GM23338 (cell line): ENCODE measurements around the gene SLC26A5. TPM values are rescaled to one million over a fixed set of nuclear protein-coding genes. Genes with fewer than 3 reads are reported as not detected.

ENCODE experiments used
- ATAC-seq: fragments of 200-7000 bp; cut with Tn5 transposase; 3 replicates; pipeline ENCODE4 v1.9.1; 2020
- DNase-seq: peaks from one replicate; pipeline ENCODE4 v3.0.0-alpha.2; 2015; ENCODE audit warnings: low spot score
- H2AFZ ChIP-seq: fragments of 200-600 bp; sonication (generic); 2 replicates; pipeline ENCODE4 v1.8.0; 2016; ENCODE audit warnings: antibody characterized with exemption, mild to moderate bottlenecking, moderate library complexity
- H3F3A ChIP-seq: fragments of 200-600 bp; sonication (generic); replicated peaks from 2 replicates; pipeline ENCODE4 v1.8.0; 2017; ENCODE audit warnings: antibody characterized with exemption, mixed run types, low read depth
- H3K27ac ChIP-seq: fragments of 200-600 bp; sonication (generic); 2 replicates; pipeline ENCODE4 v1.6.1; 2016; ENCODE audit warnings: low read depth
- H3K27me3 ChIP-seq: fragments of 200-600 bp; sonication (generic); 2 replicates; pipeline ENCODE4 v1.8.0; 2016; ENCODE audit warnings: mild to moderate bottlenecking, mixed run types, moderate library complexity; ENCODE audit not compliant: insufficient read depth
- H3K36me3 ChIP-seq: fragments of 200-600 bp; sonication (generic); 2 replicates; pipeline ENCODE4 v1.8.0; 2016; ENCODE audit warnings: mild to moderate bottlenecking; ENCODE audit not compliant: insufficient read depth
- H3K4me1 ChIP-seq: fragments of 200-600 bp; sonication (generic); 2 replicates; pipeline ENCODE4 v1.8.0; 2016; ENCODE audit warnings: mild to moderate bottlenecking, moderate library complexity; ENCODE audit not compliant: insufficient read depth
- H3K4me2 ChIP-seq: fragments of 200-600 bp; sonication (generic); 2 replicates; pipeline ENCODE4 v1.7.1; 2017; ENCODE audit warnings: mixed run types
- H3K4me3 ChIP-seq: fragments of 200-600 bp; sonication (generic); 2 replicates; pipeline ENCODE4 v1.6.1; 2016; ENCODE audit warnings: mixed run types
- H3K79me2 ChIP-seq: fragments of 200-600 bp; sonication (generic); replicated peaks from 2 replicates; pipeline ENCODE4 v1.8.0; 2017; ENCODE audit warnings: mild to moderate bottlenecking; ENCODE audit not compliant: insufficient read depth
- H3K9me2 ChIP-seq: fragments of 200-600 bp; sonication (generic); 2 replicates; pipeline ENCODE4 v1.8.0; 2017; ENCODE audit not compliant: insufficient read depth
- H4K20me1 ChIP-seq: fragments of 200-600 bp; sonication (generic); replicated peaks from 2 replicates; pipeline ENCODE4 v1.8.0; 2017; ENCODE audit warnings: mild to moderate bottlenecking; ENCODE audit not compliant: insufficient read depth
- H3K27ac Mint-ChIP-seq: 2 replicates; pipeline ENCODE4 v1.8.0; 2020; ENCODE audit warnings: inconsistent platforms, mild to moderate bottlenecking, moderate library complexity, mixed read lengths
- H3K27me3 Mint-ChIP-seq: 3 replicates; pipeline ENCODE4 v1.8.0; 2022; ENCODE audit warnings: low read depth, mild to moderate bottlenecking, moderate library complexity, mixed read lengths, inconsistent platforms; ENCODE audit not compliant: insufficient read depth, poor library complexity
- H3K36me3 Mint-ChIP-seq: 3 replicates; pipeline ENCODE4 v1.8.0; 2021; ENCODE audit warnings: low read depth, mild to moderate bottlenecking, inconsistent platforms, moderate library complexity, mixed read lengths
- H3K4me1 Mint-ChIP-seq: 3 replicates; pipeline ENCODE4 v1.8.0; 2020; ENCODE audit warnings: mild to moderate bottlenecking, inconsistent platforms, mixed read lengths
- H3K4me3 Mint-ChIP-seq: 3 replicates; pipeline ENCODE4 v1.8.0; 2021; ENCODE audit warnings: moderate library complexity, mild to moderate bottlenecking, inconsistent platforms, mixed read lengths
- H3K9me3 Mint-ChIP-seq: 3 replicates; pipeline ENCODE4 v1.8.0; 2020; ENCODE audit warnings: moderate library complexity, mild to moderate bottlenecking, inconsistent platforms, mixed read lengths
- CREB1 ChIP-seq: fragments of 250-450 bp; sonication (Bioruptor Pico); IDR thresholded peaks from 2 replicates; pipeline ENCODE4 v1.5.0; 2020; ENCODE audit warnings: low read depth, mild to moderate bottlenecking, moderate library complexity
- EZH2 ChIP-seq: fragments of 200-600 bp; sonication (generic); IDR thresholded peaks from one replicate; pipeline ENCODE4 v1.8.0; 2017; ENCODE audit warnings: antibody characterized with exemption, mild to moderate bottlenecking, low read depth; ENCODE audit not compliant: unreplicated experiment
- EZH2phosphoT487 ChIP-seq: fragments of 200-600 bp; sonication (generic); IDR thresholded peaks from one replicate; pipeline ENCODE4 v1.8.1; 2018; ENCODE audit warnings: antibody characterized with exemption; ENCODE audit not compliant: unreplicated experiment
- NANOG ChIP-seq: IDR thresholded peaks from 2 replicates; pipeline ENCODE4 v1.6.1; 2016; ENCODE audit warnings: antibody characterized with exemption, borderline replicate concordance
- STAT1 ChIP-seq: IDR thresholded peaks from one replicate; pipeline ENCODE4 v1.6.1; 2016; ENCODE audit warnings: antibody characterized with exemption; ENCODE audit not compliant: unreplicated experiment
- ZNF114 ChIP-seq: fragments of 250-450 bp; sonication (Bioruptor Pico); IDR thresholded peaks from 2 replicates; pipeline ENCODE4 v1.5.0; 2020; ENCODE audit warnings: mild to moderate bottlenecking, moderate library complexity
- ZNF331 ChIP-seq: fragments of 250-450 bp; sonication (Bioruptor Pico); IDR thresholded peaks from 2 replicates; pipeline ENCODE4 v1.5.0; 2020; ENCODE audit warnings: low read depth, mild to moderate bottlenecking, moderate library complexity
- polyA plus RNA-seq: library from polyadenylated mRNA; unstranded; fragments of >200 nt; fragmentation: Nextera tagmentation; extraction: Ambion mirVana; gene quantifications from 2 replicates; pipeline ENCODE4 v1.2.1, GENCODE V29; 2016
- total RNA-seq: library from RNA; depleted of rRNA; stranded (reverse); fragments of >200 nt; shearing (Covaris generic); gene quantifications from 2 replicates; pipeline ENCODE4 v1.2.3, GENCODE V29; 2014
- TF ChIP-seq, protein P1 (sequence below): fragments of 250-450 bp; sonication (Bioruptor Pico); IDR thresholded peaks from 2 replicates; pipeline ENCODE4 v1.5.0; 2020; ENCODE audit warnings: mild to moderate bottlenecking, moderate library complexity
- TF ChIP-seq, protein P2 (sequence below): IDR thresholded peaks from one replicate; pipeline ENCODE4 v1.6.1; 2018; ENCODE audit warnings: antibody characterized with exemption; ENCODE audit not compliant: unreplicated experiment
- TF ChIP-seq, protein P3 (sequence below), 2 experiments: fragments of 200-600 bp in 1 of 2; sonication (generic) in 1 of 2; conservative IDR thresholded peaks; 2 replicates each; pipeline versions ENCODE4 v1.5.1 to v1.6.1; 2016 to 2017; ENCODE audit warnings: antibody characterized with exemption in 2 of 2, low read depth in 2 of 2, mild to moderate bottlenecking in 2 of 2, moderate library complexity in 1 of 2

SLC26A5 gene
- total and polyA plus RNA-seq, 2 experiments from 2014 or later = 0.49 to 1.0 TPM

DNA sequence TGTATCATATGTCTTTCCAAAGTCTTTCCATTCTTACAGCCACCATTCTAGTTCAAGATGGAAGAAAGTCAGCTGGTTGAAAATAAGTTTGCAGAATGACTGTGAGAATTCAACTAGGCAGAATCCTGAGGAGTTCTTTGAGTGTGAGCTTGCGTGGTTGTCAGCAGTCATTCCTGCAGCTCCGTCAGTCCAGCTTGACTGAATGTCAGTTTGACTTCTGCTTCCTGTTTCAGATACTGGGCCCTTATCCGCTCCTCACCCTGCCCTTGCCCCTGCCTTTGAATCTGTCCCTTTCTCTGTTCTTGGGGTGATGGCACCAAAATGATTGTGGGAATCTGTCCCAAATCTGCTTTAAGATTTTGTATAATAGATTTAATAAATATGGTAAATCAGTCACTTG is 27.8 kb downstream of the SLC26A5 start:
- Histone ChIP-seq H3K27ac (no peak overlapping the region), H3K9me2 (no peaks in the 10 kb centered on the region), H3K4me2 (no peak overlapping the region), H4K20me1 (no peaks in the 10 kb centered on the region), H3K79me2 (no peaks in the 10 kb centered on the region), H3K27me3 (no peaks in the 10 kb centered on the region), H2AFZ (no peak overlapping the region), H3F3A (no peaks in the 10 kb centered on the region), H3K4me3 (no peak overlapping the region), H3K4me1 (no peaks in the 10 kb centered on the region), H3K36me3 (no peaks in the 10 kb centered on the region)
- Mint-ChIP-seq H3K4me3 (no peak overlapping the region), H3K36me3 (no peaks in the 10 kb centered on the region), H3K9me3 (no peaks in the 10 kb centered on the region), H3K27me3 (peaks cover 2% of the 10 kb centered on the region), H3K4me1 (0 out of 3 replicates have a peak, but pooled peaks cover 6% of the 10 kb centered on the region), H3K27ac (no peak overlapping the region)
- DNase-seq (no peak), ATAC-seq (no peak)
- TF ChIP-seq CREB1 (no peak), EZH2phosphoT487 (no peak)

DNA sequence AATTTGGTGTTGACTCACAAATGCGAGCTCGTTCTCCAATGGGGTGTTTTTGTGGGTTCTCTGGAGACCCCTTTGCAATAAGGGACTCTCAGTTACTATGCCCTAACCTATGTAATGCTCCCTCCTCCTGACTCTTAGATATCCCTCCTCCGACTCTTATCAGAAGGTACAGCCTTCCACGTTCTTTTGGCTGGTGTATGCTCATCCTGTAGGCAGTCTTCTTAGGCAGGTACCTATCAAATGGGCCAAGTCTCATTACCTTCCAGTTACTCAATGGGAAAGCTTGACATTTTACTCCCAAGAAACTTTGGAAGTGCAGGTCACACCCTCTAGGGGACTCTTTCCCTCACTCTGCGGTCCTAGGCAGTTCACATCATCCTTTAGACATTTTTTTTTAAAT is 32.6 kb downstream of the SLC26A5 start:
- H3K27ac Mint-ChIP-seq = no peak overlapping the region
- Histone ChIP-seq H2AFZ (no peak overlapping the region), H3F3A (no peaks in the 10 kb centered on the region), H3K36me3 (no peaks in the 10 kb centered on the region), H3K4me3 (no peak overlapping the region), H3K27me3 (no peaks in the 10 kb centered on the region), H4K20me1 (no peaks in the 10 kb centered on the region), H3K79me2 (no peaks in the 10 kb centered on the region), H3K9me2 (no peaks in the 10 kb centered on the region), H3K4me1 (no peaks in the 10 kb centered on the region), H3K27ac (no peak overlapping the region), H3K4me2 (no peak overlapping the region)
- 0 out of 3 replicates have a peak, but pooled peaks cover 6% of the 10 kb centered on the region for H3K4me1 Mint-ChIP-seq
- no peaks in the 10 kb centered on the region for H3K9me3 Mint-ChIP-seq
- peaks cover 2% of the 10 kb centered on the region for H3K27me3 Mint-ChIP-seq
- H3K4me3 Mint-ChIP-seq = no peak overlapping the region
- no peak for DNase-seq
- TF ChIP-seq EZH2phosphoT487 (no peak), CREB1 (no peak), ZNF331 (no peak), NANOG (no peak), EZH2 (no peak), STAT1 (no peak), ZNF114 (CRISPR knock-in tag) (no peak)
- TF ChIP-seq, protein P1, sequence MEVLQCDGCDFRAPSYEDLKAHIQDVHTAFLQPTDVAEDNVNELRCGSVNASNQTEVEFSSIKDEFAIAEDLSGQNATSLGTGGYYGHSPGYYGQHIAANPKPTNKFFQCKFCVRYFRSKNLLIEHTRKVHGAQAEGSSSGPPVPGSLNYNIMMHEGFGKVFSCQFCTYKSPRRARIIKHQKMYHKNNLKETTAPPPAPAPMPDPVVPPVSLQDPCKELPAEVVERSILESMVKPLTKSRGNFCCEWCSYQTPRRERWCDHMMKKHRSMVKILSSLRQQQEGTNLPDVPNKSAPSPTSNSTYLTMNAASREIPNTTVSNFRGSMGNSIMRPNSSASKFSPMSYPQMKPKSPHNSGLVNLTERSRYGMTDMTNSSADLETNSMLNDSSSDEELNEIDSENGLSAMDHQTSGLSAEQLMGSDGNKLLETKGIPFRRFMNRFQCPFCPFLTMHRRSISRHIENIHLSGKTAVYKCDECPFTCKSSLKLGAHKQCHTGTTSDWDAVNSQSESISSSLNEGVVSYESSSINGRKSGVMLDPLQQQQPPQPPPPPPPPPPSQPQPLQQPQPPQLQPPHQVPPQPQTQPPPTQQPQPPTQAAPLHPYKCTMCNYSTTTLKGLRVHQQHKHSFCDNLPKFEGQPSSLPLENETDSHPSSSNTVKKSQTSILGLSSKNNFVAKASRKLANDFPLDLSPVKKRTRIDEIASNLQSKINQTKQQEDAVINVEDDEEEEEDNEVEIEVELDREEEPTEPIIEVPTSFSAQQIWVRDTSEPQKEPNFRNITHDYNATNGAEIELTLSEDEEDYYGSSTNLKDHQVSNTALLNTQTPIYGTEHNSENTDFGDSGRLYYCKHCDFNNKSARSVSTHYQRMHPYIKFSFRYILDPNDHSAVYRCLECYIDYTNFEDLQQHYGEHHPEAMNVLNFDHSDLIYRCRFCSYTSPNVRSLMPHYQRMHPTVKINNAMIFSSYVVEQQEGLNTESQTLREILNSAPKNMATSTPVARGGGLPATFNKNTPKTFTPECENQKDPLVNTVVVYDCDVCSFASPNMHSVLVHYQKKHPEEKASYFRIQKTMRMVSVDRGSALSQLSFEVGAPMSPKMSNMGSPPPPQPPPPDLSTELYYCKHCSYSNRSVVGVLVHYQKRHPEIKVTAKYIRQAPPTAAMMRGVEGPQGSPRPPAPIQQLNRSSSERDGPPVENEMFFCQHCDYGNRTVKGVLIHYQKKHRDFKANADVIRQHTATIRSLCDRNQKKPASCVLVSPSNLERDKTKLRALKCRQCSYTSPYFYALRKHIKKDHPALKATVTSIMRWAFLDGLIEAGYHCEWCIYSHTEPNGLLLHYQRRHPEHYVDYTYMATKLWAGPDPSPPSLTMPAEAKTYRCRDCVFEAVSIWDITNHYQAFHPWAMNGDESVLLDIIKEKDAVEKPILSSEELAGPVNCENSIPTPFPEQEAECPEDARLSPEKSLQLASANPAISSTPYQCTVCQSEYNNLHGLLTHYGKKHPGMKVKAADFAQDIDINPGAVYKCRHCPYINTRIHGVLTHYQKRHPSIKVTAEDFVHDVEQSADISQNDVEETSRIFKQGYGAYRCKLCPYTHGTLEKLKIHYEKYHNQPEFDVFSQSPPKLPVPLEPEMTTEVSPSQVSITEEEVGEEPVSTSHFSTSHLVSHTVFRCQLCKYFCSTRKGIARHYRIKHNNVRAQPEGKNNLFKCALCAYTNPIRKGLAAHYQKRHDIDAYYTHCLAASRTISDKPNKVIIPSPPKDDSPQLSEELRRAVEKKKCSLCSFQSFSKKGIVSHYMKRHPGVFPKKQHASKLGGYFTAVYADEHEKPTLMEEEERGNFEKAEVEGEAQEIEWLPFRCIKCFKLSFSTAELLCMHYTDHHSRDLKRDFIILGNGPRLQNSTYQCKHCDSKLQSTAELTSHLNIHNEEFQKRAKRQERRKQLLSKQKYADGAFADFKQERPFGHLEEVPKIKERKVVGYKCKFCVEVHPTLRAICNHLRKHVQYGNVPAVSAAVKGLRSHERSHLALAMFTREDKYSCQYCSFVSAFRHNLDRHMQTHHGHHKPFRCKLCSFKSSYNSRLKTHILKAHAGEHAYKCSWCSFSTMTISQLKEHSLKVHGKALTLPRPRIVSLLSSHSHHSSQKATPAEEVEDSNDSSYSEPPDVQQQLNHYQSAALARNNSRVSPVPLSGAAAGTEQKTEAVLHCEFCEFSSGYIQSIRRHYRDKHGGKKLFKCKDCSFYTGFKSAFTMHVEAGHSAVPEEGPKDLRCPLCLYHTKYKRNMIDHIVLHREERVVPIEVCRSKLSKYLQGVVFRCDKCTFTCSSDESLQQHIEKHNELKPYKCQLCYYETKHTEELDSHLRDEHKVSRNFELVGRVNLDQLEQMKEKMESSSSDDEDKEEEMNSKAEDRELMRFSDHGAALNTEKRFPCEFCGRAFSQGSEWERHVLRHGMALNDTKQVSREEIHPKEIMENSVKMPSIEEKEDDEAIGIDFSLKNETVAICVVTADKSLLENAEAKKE = no peak
- TF ChIP-seq, protein P2, sequence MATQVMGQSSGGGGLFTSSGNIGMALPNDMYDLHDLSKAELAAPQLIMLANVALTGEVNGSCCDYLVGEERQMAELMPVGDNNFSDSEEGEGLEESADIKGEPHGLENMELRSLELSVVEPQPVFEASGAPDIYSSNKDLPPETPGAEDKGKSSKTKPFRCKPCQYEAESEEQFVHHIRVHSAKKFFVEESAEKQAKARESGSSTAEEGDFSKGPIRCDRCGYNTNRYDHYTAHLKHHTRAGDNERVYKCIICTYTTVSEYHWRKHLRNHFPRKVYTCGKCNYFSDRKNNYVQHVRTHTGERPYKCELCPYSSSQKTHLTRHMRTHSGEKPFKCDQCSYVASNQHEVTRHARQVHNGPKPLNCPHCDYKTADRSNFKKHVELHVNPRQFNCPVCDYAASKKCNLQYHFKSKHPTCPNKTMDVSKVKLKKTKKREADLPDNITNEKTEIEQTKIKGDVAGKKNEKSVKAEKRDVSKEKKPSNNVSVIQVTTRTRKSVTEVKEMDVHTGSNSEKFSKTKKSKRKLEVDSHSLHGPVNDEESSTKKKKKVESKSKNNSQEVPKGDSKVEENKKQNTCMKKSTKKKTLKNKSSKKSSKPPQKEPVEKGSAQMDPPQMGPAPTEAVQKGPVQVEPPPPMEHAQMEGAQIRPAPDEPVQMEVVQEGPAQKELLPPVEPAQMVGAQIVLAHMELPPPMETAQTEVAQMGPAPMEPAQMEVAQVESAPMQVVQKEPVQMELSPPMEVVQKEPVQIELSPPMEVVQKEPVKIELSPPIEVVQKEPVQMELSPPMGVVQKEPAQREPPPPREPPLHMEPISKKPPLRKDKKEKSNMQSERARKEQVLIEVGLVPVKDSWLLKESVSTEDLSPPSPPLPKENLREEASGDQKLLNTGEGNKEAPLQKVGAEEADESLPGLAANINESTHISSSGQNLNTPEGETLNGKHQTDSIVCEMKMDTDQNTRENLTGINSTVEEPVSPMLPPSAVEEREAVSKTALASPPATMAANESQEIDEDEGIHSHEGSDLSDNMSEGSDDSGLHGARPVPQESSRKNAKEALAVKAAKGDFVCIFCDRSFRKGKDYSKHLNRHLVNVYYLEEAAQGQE = no peak
- TF ChIP-seq, protein P3, sequence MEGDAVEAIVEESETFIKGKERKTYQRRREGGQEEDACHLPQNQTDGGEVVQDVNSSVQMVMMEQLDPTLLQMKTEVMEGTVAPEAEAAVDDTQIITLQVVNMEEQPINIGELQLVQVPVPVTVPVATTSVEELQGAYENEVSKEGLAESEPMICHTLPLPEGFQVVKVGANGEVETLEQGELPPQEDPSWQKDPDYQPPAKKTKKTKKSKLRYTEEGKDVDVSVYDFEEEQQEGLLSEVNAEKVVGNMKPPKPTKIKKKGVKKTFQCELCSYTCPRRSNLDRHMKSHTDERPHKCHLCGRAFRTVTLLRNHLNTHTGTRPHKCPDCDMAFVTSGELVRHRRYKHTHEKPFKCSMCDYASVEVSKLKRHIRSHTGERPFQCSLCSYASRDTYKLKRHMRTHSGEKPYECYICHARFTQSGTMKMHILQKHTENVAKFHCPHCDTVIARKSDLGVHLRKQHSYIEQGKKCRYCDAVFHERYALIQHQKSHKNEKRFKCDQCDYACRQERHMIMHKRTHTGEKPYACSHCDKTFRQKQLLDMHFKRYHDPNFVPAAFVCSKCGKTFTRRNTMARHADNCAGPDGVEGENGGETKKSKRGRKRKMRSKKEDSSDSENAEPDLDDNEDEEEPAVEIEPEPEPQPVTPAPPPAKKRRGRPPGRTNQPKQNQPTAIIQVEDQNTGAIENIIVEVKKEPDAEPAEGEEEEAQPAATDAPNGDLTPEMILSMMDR (conservative IDR thresholded peaks at IDR 0.05; ENCODE audit: low read depth in 2 of 2) = no peak
- H3K36me3 Mint-ChIP-seq = no peaks in the 10 kb centered on the region
- ATAC-seq = no peak
